HepG2 (cell line): ENCODE results near the gene NKIRAS1. TPM values are rescaled to one million over a fixed set of nuclear protein-coding genes. Genes with fewer than 3 reads are reported as not detected.

Experiments
- ATAC-seq: fragments of 200-7000 bp; cut with Tn5 transposase; 3 replicates; pipeline ENCODE4 v1.9.1; 2020; ENCODE audit warnings: mild to moderate bottlenecking, moderate library complexity
- BruUV-seq: library from RNA; stranded (reverse); fragments of 400-500 nt; replicated peaks from 2 replicates; lab custom pipeline; 2021; lab: Mats Ljungman, UMichigan
- CTCF ChIA-PET: fragments of 300-600 bp; formaldehyde crosslinking; extraction: SDS; loops from one replicate; lab custom pipeline; 2021; ENCODE audit warnings: low total read pairs, inconsistent platforms, low intra/inter-chr PET ratio; lab: Yijun Ruan, JAX
- POLR2A ChIA-PET: fragments of 350-600 bp; sonication (Branson Sonifier 250); formaldehyde crosslinking; loops from one replicate; lab custom pipeline; 2020; ENCODE audit warnings: antibody characterized with exemption, inconsistent platforms; lab: Yijun Ruan, JAX
- DNase-seq: peaks from one replicate; pipeline ENCODE4 v3.0.0-alpha.2; 2015; ENCODE audit warnings: low spot score
- FAIRE-seq: peaks from 3 replicates; lab custom pipeline; 2011; peaks lifted over from hg19 to GRCh38; lab: Jason Lieb, UNC
- H2AFZ ChIP-seq: one replicate; pipeline ENCODE4 v1.6.1; 2011; ENCODE audit warnings: low read length, inconsistent platforms
- H3K27ac ChIP-seq: fragments of 300-600 bp; 3 replicates; pipeline ENCODE4 v1.8.0; 2011; ENCODE audit warnings: mixed run types, mild to moderate bottlenecking, mixed read lengths, low read length, inconsistent platforms; ENCODE audit not compliant: insufficient read depth; ENCODE audit errors: extremely low read length
- H3K27me3 ChIP-seq, 2 experiments: fragments of 200-600 bp in 1 of 2; 2 replicates in 1 of 2; 3 replicates in 1 of 2; pipeline versions ENCODE4 v1.6.0 to v1.8.0; 2011; ENCODE audit warnings: low read length in 2 of 2, mild to moderate bottlenecking in 2 of 2, moderate library complexity in 2 of 2, inconsistent platforms in 1 of 2; ENCODE audit not compliant: insufficient read depth in 2 of 2, control insufficient read depth in 1 of 2
- H3K36me3 ChIP-seq, 2 experiments: fragments of 200-600 bp in 1 of 2; replicated peaks in 1 of 2; 2 replicates in 1 of 2; 3 replicates in 1 of 2; pipeline versions ENCODE4 v1.5.1 to v1.8.0; 2011; ENCODE audit warnings: low read length in 2 of 2, inconsistent platforms in 1 of 2; ENCODE audit not compliant: insufficient read depth in 2 of 2, control insufficient read depth in 1 of 2
- H3K4me1 ChIP-seq: 2 replicates; pipeline ENCODE4 v1.5.1; 2012; ENCODE audit warnings: low read length, inconsistent platforms; ENCODE audit not compliant: insufficient read depth
- H3K4me2 ChIP-seq: 2 replicates; pipeline ENCODE4 v1.6.0; 2011; ENCODE audit warnings: low read depth, low read length, inconsistent platforms
- H3K4me3 ChIP-seq, 3 experiments: fragments of 200-600 bp in 1 of 3; sonication (generic), shearing (Covaris generic) in 1 of 3; replicated peaks in 1 of 3; 2 replicates each; pipeline ENCODE4 v1.5.1; 2011 to 2016; ENCODE audit warnings: low read length in 3 of 3, inconsistent platforms in 2 of 3, low read depth in 2 of 3, mild to moderate bottlenecking in 2 of 3, control low read depth in 1 of 3, mixed read lengths in 1 of 3; ENCODE audit not compliant: insufficient read depth in 1 of 3
- H3K79me2 ChIP-seq: one replicate; pipeline ENCODE4 v1.6.1; 2011; ENCODE audit warnings: low read length, inconsistent platforms; ENCODE audit not compliant: insufficient read depth
- H3K9ac ChIP-seq: 2 replicates; pipeline ENCODE4 v1.6.0; 2011; ENCODE audit warnings: mild to moderate bottlenecking, low read depth, low read length, inconsistent platforms; ENCODE audit not compliant: insufficient read depth
- H3K9me3 ChIP-seq: 2 replicates; pipeline ENCODE4 v1.5.1; 2012; ENCODE audit warnings: mild to moderate bottlenecking, low read length
- H4K20me1 ChIP-seq: 2 replicates; pipeline ENCODE4 v1.6.0; 2011; ENCODE audit warnings: inconsistent platforms, mild to moderate bottlenecking, low read length, moderate library complexity; ENCODE audit not compliant: insufficient read depth
- E2F1 ChIP-seq: sonication (generic); formaldehyde crosslinking; IDR thresholded peaks from 2 replicates; pipeline ENCODE4 v1.5.0; 2020; ENCODE audit warnings: missing genetic modification reagents
- HIVEP1 ChIP-seq: sonication (generic); formaldehyde crosslinking; IDR thresholded peaks from 2 replicates; pipeline ENCODE4 v1.4.0; 2020; ENCODE audit warnings: mild to moderate bottlenecking, missing genetic modification reagents
- NCOR1 ChIP-seq: fragments of 200-600 bp; sonication (generic); IDR thresholded peaks from 2 replicates; pipeline ENCODE4 v1.7.0; 2017; ENCODE audit warnings: antibody characterized with exemption, low read length, borderline replicate concordance
- NFRKB ChIP-seq: fragments of 450-650 bp; IDR thresholded peaks from 2 replicates; pipeline ENCODE4 v1.6.1; 2017
- SMAD1 ChIP-seq: sonication (generic); formaldehyde crosslinking; IDR thresholded peaks from 2 replicates; pipeline ENCODE4 v1.4.0; 2020; ENCODE audit warnings: missing genetic modification reagents, low read depth, mild to moderate bottlenecking, borderline replicate concordance
- WGBS: methylation state at CpG from one replicate; pipeline ENCODE4 v1.1.6; 2017; ENCODE audit warnings: low lambda C conversion rate; 5-methylcytosine and 5-hydroxymethylcytosine counted together
- in situ Hi-C: cut with HindIII; loops from 2 replicates; pipeline ENCODE4 v1.10.0; 2017; ENCODE audit warnings: low pct_unique_long_range_greater_than_20kb; ENCODE audit not compliant: extremely low pct_ligation_motif_present
- intact Hi-C: fragments of 100-400 bp; cut with micrococcal nuclease; formaldehyde crosslinking; loops from one replicate; pipeline ENCODE4 v1.10.0; 2022; ENCODE audit not compliant: unreplicated experiment
- polyA plus RNA-seq, 8 experiments: library from polyadenylated mRNA; depleted of rRNA in 3 of 8; stranded (reverse) in 7 of 8; unstranded in 1 of 8; fragments of >200 nt; fragmentation: Illumina TruSeq in 4 of 8; extraction: Trizol in 4 of 8; gene quantifications; 2 replicates each; pipeline versions ENCODE4 v1.2.1 to v1.2.3, GENCODE V29; 2011 to 2016; ENCODE audit warnings: low read depth in 4 of 8, missing spikeins in 1 of 8, mixed read lengths in 1 of 8; ENCODE audit not compliant: insufficient read depth in 1 of 8
- total RNA-seq, 5 experiments: library from RNA; depleted of rRNA; stranded (reverse); fragments of >200 nt; fragmentation: Illumina TruSeq; extraction: Trizol; gene quantifications; 2 replicates each; pipeline ENCODE4 v1.2.3, GENCODE V29; 2016; ENCODE audit warnings: low read depth in 1 of 5
- TF ChIP-seq, protein P1 (sequence below): IDR thresholded peaks from 2 replicates; pipeline ENCODE4 v1.6.1; 2012; ENCODE audit warnings: low read length, improper control_type of control experiment
- TF ChIP-seq, protein P2 (sequence below): sonication (generic); formaldehyde crosslinking; IDR thresholded peaks from 2 replicates; pipeline ENCODE4 v1.9.0; 2021; ENCODE audit warnings: missing genetic modification reagents, borderline replicate concordance

Gene NKIRAS1
- total and polyA plus RNA-seq, 2 of the 13 experiments (the other 11 are each of a cell fraction or from before 2014, with no cell fraction given), result 4.3 to 8.0 TPM

DNA sequence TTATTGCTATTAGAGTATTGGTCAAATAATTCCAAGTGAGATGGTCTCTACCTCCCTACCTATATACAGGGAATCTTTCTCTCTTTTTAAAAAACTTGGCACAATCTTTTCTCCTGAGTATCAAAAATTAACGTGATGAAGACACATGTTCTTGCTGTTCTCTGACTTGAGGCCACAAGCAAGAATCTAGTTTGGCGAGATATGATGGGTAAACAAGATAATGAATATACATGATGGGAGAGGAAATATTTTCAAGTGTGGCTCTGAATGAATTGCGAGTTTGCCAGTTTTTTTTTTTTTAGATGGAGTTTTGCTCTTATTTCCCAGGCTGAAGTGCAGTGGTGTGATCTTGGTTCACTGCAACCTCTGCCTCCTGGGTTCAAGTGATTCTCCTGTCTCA is 39.9 kb upstream of the NKIRAS1 start:
- intact Hi-C loops, result no loop called here
- Histone ChIP-seq H3K9me3 (no peaks in the 10 kb centered on the region), H3K27ac (no peak overlapping the region), H4K20me1 (peaks cover 6% of the 10 kb centered on the region; the same call in 1 of the 2 replicates), H2AFZ (no peak overlapping the region), H3K79me2 (peaks cover 18% of the 10 kb centered on the region), H3K4me2 (no peak overlapping the region), H3K4me3 (no peak overlapping the region), H3K4me1 (0 out of 2 replicates have a peak, but pooled peaks cover 8% of the 10 kb centered on the region), H3K36me3 (peaks cover 0 to 35% of the 10 kb centered on the region in 2 experiments; a peak in 2 of 5 replicates), H3K9ac (no peak overlapping the region)
- 95% methylated on average over 3 of the region's 3 CpGs for WGBS
- in situ Hi-C loops, result no loop called here
- ATAC-seq (no peak), DNase-seq (no peak)
- POLR2A ChIA-PET, result interaction anchor here (0.9 kb wide), 1 partner anchor 35 kb away, joined by 4 read pairs; no protein-coding TSS in a partner anchor
- BruUV-seq, result no TSS peak
- TF ChIP-seq E2F1 (CRISPR knock-in tag), result no peak
- no peak for TF ChIP-seq HIVEP1 (CRISPR knock-in tag)
- TF ChIP-seq, protein P1, sequence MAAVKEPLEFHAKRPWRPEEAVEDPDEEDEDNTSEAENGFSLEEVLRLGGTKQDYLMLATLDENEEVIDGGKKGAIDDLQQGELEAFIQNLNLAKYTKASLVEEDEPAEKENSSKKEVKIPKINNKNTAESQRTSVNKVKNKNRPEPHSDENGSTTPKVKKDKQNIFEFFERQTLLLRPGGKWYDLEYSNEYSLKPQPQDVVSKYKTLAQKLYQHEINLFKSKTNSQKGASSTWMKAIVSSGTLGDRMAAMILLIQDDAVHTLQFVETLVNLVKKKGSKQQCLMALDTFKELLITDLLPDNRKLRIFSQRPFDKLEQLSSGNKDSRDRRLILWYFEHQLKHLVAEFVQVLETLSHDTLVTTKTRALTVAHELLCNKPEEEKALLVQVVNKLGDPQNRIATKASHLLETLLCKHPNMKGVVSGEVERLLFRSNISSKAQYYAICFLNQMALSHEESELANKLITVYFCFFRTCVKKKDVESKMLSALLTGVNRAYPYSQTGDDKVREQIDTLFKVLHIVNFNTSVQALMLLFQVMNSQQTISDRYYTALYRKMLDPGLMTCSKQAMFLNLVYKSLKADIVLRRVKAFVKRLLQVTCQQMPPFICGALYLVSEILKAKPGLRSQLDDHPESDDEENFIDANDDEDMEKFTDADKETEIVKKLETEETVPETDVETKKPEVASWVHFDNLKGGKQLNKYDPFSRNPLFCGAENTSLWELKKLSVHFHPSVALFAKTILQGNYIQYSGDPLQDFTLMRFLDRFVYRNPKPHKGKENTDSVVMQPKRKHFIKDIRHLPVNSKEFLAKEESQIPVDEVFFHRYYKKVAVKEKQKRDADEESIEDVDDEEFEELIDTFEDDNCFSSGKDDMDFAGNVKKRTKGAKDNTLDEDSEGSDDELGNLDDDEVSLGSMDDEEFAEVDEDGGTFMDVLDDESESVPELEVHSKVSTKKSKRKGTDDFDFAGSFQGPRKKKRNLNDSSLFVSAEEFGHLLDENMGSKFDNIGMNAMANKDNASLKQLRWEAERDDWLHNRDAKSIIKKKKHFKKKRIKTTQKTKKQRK, result no peak
- no peak for TF ChIP-seq NCOR1
- TF ChIP-seq, protein P2, sequence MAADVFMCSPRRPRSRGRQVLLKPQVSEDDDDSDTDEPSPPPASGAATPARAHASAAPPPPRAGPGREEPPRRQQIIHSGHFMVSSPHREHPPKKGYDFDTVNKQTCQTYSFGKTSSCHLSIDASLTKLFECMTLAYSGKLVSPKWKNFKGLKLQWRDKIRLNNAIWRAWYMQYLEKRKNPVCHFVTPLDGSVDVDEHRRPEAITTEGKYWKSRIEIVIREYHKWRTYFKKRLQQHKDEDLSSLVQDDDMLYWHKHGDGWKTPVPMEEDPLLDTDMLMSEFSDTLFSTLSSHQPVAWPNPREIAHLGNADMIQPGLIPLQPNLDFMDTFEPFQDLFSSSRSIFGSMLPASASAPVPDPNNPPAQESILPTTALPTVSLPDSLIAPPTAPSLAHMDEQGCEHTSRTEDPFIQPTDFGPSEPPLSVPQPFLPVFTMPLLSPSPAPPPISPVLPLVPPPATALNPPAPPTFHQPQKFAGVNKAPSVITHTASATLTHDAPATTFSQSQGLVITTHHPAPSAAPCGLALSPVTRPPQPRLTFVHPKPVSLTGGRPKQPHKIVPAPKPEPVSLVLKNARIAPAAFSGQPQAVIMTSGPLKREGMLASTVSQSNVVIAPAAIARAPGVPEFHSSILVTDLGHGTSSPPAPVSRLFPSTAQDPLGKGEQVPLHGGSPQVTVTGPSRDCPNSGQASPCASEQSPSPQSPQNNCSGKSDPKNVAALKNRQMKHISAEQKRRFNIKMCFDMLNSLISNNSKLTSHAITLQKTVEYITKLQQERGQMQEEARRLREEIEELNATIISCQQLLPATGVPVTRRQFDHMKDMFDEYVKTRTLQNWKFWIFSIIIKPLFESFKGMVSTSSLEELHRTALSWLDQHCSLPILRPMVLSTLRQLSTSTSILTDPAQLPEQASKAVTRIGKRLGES (CRISPR knock-in tag), result no peak
- no peak for TF ChIP-seq NFRKB
- TF ChIP-seq SMAD1 (CRISPR knock-in tag), result no peak
- TF ChIP-seq, all 625 proteins: peak for 0
- CTCF ChIA-PET, result no interaction called here
- H3K27me3 ChIP-seq, result no peaks in the 10 kb centered on the region
- FAIRE-seq, result no peak
